Loucy (cell line): Measurements from ENCODE around the gene KIRREL3.

ENCODE experiments used
- EZH2phosphoT487 ChIP-seq: fragments of 200-600 bp; IDR thresholded peaks from 2 replicates; pipeline ENCODE4 v1.6.1; 2018; ENCODE audit warnings: antibody characterized with exemption, mild to moderate bottlenecking, moderate library complexity, borderline replicate concordance
- TF ChIP-seq, protein P1 (sequence below): fragments of 200-600 bp; sonication (generic); conservative IDR thresholded peaks from 2 replicates; pipeline ENCODE4 v1.5.1; 2014; ENCODE audit warnings: mild to moderate bottlenecking, antibody characterized with exemption, low read length

DNA sequence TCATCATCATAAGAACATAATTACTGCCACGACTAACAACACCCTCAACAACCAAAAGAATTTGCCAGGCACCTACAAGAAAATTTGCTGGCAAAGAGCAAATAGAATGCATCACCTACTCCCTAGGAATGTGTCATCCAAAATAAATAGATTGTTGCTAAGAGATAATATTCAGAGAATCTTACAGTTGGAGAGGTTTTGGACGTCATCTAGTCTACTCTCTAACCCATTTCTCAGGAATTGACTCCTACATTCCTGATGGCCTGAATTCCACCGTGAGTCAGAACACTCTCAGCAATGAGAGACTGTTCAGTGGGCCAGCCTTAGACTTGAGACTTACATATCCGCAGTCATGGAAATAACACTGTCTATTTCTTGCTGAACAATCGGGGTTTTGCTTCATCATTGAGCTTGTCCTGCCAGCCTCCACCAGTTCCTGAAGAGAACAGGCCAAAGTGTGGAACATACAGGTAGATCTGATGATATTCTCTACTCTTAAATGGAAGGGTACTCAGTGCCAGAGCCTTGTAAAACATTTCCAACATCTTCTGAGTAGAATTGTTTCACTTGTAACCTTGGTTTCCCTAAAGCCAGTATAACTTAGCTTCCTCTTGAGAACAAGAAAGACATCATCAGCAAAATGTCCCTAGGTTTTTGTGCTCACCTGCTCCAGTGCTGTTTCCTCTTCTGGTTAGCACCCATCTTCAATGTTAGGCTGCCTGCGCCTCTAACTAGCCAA lies 8.3 kb downstream of the KIRREL3 start:
- TF ChIP-seq, protein P1, sequence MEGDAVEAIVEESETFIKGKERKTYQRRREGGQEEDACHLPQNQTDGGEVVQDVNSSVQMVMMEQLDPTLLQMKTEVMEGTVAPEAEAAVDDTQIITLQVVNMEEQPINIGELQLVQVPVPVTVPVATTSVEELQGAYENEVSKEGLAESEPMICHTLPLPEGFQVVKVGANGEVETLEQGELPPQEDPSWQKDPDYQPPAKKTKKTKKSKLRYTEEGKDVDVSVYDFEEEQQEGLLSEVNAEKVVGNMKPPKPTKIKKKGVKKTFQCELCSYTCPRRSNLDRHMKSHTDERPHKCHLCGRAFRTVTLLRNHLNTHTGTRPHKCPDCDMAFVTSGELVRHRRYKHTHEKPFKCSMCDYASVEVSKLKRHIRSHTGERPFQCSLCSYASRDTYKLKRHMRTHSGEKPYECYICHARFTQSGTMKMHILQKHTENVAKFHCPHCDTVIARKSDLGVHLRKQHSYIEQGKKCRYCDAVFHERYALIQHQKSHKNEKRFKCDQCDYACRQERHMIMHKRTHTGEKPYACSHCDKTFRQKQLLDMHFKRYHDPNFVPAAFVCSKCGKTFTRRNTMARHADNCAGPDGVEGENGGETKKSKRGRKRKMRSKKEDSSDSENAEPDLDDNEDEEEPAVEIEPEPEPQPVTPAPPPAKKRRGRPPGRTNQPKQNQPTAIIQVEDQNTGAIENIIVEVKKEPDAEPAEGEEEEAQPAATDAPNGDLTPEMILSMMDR = no peak
- TF ChIP-seq EZH2phosphoT487 = no peak
